GM12878 (cell line): ENCODE data around the gene CHST8.

Source experiments
- ASH2L ChIP-seq: fragments of 300-600, 200-600 bp; sonication (generic); IDR thresholded peaks from 2 replicates; pipeline ENCODE4 v1.6.1; 2017; ENCODE audit warnings: low read depth, mild to moderate bottlenecking, borderline replicate concordance
- CBX3 ChIP-seq: fragments of 200-600 bp; sonication (generic); IDR thresholded peaks from 2 replicates; pipeline ENCODE4 v1.6.1; 2016; ENCODE audit warnings: low read depth, borderline replicate concordance
- CREM ChIP-seq: IDR thresholded peaks from 2 replicates; pipeline ENCODE4 v1.6.1; 2014; ENCODE audit warnings: antibody characterized with exemption, low read depth
- EGR1 ChIP-seq, 2 experiments: IDR thresholded peaks; 1 replicate in 1 of 2; 2 replicates in 1 of 2; pipeline ENCODE4 v1.6.1; 2011 to 2012; ENCODE audit warnings: low read depth in 2 of 2, low read length in 2 of 2, borderline replicate concordance in 1 of 2, mild to moderate bottlenecking in 1 of 2, moderate library complexity in 1 of 2
- LARP7 ChIP-seq: fragments of 450-650 bp; IDR thresholded peaks from 2 replicates; pipeline ENCODE4 v1.6.1; 2017; ENCODE audit warnings: mild to moderate bottlenecking
- MYC ChIP-seq: IDR thresholded peaks from 2 replicates; pipeline ENCODE4 v1.6.1; 2011; ENCODE audit warnings: mild to moderate bottlenecking, low read length, moderate library complexity, inconsistent platforms; ENCODE audit not compliant: insufficient read depth, insufficient replicate concordance, insufficient read length, severe bottlenecking
- POLR2A ChIP-seq: IDR thresholded peaks from 2 replicates; pipeline ENCODE4 v1.6.1; 2011; ENCODE audit warnings: low read depth, mild to moderate bottlenecking, low read length
- SIN3A ChIP-seq: IDR thresholded peaks from 2 replicates; pipeline ENCODE4 v1.6.1; 2012; ENCODE audit warnings: low read depth, low read length, improper control_type of control experiment
- TCF12 ChIP-seq: IDR thresholded peaks from 2 replicates; pipeline ENCODE4 v1.6.1; 2011; ENCODE audit warnings: low read depth, mild to moderate bottlenecking, low read length
- ZNF217 ChIP-seq: fragments of 450-650 bp; IDR thresholded peaks from 2 replicates; pipeline ENCODE4 v1.6.1; 2017; ENCODE audit warnings: antibody characterized with exemption, mild to moderate bottlenecking
- ZNF274 ChIP-seq: IDR thresholded peaks from one replicate; pipeline ENCODE4 v1.8.0; 2011; ENCODE audit not compliant: insufficient read length, insufficient read depth
- TF ChIP-seq, protein P1 (sequence below), 3 experiments: IDR thresholded peaks in 2 of 3; conservative IDR thresholded peaks in 1 of 3; 2 replicates each; pipeline ENCODE4 v1.5.1; 2011; ENCODE audit warnings: low read depth in 3 of 3, low read length in 3 of 3, mild to moderate bottlenecking in 3 of 3, control low read depth in 2 of 3, moderate library complexity in 2 of 3, inconsistent platforms in 1 of 3, mixed read lengths in 1 of 3; ENCODE audit not compliant: control insufficient read depth in 2 of 3, insufficient read depth in 1 of 3; ENCODE audit errors: extremely low read depth in 1 of 3

DNA sequence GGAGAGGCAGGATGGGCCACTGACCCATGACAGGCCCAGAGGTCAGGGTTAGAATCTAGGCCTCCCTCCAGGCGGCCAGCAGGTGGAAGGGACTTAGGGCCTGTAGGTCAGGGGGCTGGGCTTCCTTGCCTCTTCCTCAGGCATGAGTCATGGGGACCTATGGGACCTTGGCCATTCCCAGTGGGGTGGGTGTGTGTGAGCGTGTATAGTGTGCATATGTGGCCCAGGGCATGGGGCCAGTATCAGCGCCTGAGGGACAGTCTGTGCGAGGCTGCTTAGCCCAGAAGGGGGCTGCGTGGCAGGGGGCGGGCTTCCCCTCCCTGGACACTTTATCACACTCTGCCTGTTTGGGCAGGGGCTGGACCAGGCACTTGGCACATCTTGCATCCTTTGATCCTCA is 188.2 kb downstream of the CHST8 start:
- TF ChIP-seq LARP7 (no peak), MYC (no peak), TCF12 (no peak), CBX3 (no peak), ZNF217 (no peak), ASH2L (no peak), ZNF274 (no peak), SIN3A (no peak), POLR2A (no peak), EGR1 (IDR thresholded peaks at IDR 0.05; ENCODE audit: borderline replicate concordance in 1 of 2, low read depth in 2 of 2, low read length in 2 of 2) (no peak), CREM (no peak)
- TF ChIP-seq, protein P1, sequence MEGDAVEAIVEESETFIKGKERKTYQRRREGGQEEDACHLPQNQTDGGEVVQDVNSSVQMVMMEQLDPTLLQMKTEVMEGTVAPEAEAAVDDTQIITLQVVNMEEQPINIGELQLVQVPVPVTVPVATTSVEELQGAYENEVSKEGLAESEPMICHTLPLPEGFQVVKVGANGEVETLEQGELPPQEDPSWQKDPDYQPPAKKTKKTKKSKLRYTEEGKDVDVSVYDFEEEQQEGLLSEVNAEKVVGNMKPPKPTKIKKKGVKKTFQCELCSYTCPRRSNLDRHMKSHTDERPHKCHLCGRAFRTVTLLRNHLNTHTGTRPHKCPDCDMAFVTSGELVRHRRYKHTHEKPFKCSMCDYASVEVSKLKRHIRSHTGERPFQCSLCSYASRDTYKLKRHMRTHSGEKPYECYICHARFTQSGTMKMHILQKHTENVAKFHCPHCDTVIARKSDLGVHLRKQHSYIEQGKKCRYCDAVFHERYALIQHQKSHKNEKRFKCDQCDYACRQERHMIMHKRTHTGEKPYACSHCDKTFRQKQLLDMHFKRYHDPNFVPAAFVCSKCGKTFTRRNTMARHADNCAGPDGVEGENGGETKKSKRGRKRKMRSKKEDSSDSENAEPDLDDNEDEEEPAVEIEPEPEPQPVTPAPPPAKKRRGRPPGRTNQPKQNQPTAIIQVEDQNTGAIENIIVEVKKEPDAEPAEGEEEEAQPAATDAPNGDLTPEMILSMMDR (IDR thresholded peaks at IDR 0.05 in 2 of 3, conservative IDR thresholded peaks at IDR 0.05 in 1 of 3; ENCODE audit: control insufficient read depth in 2 of 3, extremely low read depth in 1 of 3, insufficient read depth in 1 of 3, low read depth in 3 of 3, low read length in 3 of 3): no peak
